SKM-1 (cell line): ENCODE results near the gene ZBTB20.
A peak's percentile ranks its signal among the peaks of the same experiment; 100 is the strongest.

Experiments
- DNase-seq: peaks from one replicate; lab custom pipeline; 2025; ENCODE audit not compliant: unreplicated experiment; lab: John Stamatoyannopoulos, UW

Gene ZBTB20

DNA sequence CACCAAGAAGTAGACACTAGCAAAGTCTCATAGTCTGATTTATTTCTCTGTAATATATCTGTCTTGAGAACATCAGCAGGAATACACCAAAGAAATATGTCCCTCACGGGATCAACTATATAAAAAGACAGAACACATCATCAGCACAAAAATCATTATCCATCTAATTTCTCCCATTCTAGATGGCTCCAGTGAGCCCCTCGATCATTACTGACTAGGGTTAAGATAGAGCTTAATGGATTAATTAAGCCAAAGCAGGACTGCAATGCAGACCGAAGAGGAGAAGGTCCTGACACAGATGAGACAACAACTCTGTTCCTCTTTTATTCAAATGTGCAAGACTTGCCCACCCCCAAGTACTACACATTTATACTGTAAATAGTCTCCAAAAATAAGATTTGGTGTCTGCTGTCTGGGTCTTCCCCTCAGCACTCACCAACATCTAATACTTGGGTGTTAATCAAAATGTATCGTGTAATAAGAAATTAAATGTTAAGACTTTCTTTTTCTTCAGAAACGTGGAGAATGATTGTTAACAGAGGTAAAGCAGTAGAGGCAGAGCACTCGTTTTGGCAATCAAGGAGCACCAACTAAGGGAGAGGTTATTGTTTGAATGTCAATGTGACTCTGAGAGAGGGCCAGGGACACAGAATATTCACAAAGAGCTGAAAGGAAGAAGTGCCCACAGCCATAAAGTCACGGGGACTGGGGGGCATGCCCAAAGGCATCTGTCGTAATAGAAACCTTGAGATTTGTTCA is 719.6 kb downstream of the ZBTB20 start:
- no peak for DNase-seq

- no peak for DNase-seq
These were observed 722.8 kb downstream of the ZBTB20 start for GRCh38 chr3:114424337-114424736.

DNA sequence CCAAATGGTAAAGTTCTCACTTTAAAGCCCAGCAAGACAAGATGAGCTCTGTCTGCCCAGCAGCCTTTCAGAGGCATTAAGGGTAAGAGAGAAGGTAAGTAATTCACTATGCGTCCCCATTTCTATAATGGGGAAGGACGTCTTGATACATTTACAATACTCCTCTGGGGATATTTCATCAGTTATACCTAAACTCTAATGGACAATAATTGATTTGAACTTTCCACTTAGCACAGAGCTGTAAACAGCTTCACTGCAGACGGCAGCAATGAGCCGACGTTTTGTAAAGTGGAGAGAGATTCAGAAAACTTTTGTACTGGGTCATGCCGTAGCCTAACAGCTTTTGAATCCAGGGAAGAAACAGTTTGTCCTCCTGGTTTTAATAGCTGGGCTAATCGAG is 725.9 kb downstream of the ZBTB20 start:
- no peak for DNase-seq

DNA sequence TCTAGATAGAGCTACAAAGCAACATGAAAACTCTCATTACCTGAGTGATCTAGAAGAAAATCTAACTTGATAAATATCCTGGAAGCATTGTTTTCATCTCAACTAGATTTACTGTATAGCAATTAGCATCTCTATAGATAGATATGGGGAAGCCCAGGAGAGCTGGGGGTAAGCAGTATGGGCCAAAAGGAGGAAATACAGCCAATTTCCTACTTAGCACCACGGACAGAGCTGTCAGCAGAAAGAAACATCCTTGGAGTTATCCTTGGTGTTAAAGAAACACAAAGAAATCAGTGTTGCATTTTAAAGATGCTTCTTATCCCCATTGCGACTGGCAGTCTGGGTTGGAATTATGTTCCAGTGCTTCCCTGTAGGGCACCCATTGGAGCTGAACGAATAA is 727.0 kb downstream of the ZBTB20 start:
- no peak for DNase-seq

DNA sequence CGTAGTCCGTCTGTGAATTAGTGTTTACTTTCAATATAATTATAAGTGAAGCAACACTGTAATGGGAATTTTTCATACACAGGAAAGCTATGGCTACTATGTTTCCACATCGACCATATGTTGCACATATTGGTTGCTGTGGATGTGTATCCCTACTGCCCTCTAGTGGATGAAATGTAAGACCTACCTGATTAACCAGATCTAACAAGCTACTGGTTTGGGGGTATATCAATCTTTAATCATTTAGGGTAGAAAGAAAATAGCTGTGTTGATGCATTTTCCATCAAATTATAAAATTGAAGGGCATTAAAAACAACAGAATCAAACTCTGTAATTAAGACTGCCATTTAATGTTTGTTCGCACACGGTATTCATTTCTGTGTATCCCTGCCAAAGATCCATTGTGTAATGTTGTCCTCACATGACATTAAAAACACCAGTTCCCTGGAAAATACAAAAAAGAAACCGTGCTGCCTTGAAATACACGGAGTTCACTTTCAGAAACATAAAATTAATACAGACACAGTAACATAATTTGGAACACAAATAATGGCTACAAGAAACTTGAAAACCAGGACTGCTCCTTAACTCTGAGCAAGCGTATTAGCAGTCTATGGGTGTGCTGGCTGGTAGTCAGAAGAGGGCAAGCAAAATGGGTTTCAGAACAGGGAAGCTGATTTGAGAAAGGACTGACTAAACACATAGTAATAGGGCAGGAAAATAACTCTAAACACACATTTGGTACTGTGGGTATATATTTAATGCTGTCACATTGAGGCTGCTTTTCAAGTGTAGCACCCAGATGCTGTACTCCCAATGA is 728.2 kb downstream of the ZBTB20 start:
- DNase-seq = peak; percentile 16

- no peak for DNase-seq
These were observed 729.0 kb downstream of the ZBTB20 start for GRCh38 chr3:114418107-114418506.

- no peak for DNase-seq
These were observed 729.4 kb downstream of the ZBTB20 start for GRCh38 chr3:114417675-114418074.

DNA sequence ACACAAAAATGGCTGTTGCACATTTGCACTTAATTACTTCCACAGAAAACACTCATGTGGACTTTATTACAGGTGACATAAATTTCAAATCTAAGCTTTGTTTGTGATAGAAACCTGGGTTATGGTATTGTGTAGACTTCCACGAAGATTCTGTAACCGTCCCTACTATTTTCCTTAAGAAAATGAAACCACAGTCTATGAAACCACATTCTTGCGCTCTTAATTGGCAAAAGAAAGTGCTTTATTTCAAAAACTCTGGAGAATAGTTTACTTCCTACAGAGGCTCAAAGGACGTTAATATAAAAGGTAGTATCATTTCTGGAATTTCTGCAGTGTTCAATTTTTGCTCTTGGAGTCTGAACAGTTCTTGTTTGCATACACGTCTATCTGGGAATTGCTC is 729.8 kb downstream of the ZBTB20 start:
- no peak for DNase-seq

DNA sequence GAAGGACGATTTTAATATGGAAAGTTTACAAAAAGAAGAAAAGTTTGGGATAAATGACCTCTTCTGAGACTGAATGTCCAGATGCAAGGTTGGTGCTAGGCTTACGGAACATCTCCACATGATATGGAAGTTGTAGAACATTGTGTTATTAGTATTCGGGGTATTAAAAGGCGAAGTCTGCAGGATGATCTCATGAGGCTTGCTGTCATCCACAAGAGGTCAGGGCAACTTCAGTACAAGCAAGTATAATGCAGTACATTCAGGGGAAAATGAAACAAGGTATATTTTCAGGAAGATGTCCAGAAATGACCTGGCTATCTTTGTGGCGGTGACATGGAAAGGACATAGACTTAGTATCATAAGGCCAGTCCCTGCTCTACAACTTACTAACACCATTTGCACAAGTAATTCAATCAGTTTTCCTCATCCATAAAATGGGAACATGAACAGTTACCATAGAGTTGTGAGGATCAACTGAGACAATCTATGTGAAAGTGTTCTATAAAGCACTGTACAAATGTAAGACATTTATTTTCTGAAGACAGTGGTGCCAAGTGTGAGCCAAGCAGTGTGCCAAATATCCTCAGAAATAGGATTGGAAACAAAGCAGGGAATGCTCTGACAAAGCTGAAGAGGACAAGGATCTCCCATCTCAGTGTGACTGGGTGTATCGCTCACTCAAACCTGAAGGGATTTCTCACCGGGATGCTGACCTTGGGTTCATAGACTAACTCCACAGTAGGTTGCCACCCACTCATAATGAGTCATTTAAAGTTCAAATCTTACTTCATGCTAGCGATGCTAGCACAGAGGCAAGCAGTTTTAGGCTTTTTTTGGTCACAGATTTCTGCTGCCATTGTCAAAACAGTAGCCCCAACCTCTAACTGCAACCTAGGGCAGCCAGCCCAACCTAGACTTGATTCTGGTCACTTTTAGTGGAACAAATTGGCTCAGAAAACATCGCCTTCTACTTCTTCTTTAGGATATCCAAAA is 735.0 kb downstream of the ZBTB20 start:
- DNase-seq = no peak

GRCh38 chr3:114411190-114411668 is 735.9 kb downstream of the ZBTB20 start:
- no peak for DNase-seq

DNA sequence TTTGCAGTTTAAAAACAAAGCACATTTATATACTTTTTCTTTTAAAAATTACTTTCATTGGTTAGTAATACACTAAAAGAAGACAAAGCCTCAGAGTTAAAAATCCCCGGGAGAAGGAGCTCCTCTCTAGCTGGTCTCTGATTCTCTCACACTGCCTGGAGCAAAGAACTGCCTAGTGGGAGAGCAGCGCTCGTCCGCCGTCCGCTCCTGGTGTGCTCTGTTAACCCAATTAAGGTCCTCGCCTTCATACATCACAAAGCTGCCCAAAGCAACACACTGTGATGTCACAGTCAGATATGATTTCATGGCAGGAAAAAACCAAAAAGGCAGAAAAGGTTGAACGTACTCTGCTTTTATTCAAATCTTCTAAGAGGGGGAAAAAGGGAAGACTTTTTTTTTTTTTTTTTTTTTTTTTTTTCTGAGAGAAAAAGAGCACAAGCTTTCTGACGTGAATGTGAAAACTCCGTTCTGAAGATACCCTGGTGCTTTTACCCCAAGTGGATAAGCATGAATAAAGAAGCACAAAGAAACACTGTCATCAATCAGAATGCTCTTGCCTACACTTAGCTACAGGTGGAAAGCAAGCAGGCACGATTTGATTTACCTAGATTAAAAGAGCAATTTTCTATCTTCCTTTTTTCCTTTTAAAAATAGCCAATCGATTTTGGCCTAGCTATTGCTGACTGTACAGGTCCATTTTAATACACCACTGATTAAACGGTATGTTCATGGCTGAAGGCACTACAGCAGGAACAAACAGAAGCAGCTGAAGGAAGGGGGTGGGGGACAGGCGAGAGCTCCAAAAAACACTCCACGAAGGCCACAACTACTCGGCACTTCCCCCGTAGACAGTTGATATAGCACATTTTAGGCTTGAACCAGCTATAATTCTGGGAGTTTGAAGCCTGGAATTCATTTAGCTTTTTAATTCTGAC is 738.1 kb downstream of the ZBTB20 start:
- no peak for DNase-seq

DNA sequence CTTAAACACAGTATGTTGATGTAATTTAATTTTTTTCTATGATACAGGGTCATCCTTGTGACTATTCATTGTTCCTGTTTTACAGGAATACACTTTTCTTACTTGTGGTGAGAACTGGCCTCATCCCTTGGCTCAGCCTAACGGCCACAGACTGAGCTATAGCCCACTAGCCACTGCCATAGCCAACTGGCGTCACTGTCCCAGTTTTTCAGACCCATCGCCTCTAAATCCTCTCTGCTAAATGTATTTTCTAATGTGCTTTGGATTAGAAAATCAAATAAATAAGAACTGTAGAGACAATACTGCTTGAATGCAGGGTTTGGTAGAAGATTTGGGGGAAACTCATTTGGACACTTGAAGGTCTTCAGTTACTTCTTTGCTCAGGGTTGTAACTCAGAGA is 740.2 kb downstream of the ZBTB20 start:
- DNase-seq = no peak

GRCh38 chr3:114406286-114406685 is 740.8 kb downstream of the ZBTB20 start:
- no peak for DNase-seq

DNA sequence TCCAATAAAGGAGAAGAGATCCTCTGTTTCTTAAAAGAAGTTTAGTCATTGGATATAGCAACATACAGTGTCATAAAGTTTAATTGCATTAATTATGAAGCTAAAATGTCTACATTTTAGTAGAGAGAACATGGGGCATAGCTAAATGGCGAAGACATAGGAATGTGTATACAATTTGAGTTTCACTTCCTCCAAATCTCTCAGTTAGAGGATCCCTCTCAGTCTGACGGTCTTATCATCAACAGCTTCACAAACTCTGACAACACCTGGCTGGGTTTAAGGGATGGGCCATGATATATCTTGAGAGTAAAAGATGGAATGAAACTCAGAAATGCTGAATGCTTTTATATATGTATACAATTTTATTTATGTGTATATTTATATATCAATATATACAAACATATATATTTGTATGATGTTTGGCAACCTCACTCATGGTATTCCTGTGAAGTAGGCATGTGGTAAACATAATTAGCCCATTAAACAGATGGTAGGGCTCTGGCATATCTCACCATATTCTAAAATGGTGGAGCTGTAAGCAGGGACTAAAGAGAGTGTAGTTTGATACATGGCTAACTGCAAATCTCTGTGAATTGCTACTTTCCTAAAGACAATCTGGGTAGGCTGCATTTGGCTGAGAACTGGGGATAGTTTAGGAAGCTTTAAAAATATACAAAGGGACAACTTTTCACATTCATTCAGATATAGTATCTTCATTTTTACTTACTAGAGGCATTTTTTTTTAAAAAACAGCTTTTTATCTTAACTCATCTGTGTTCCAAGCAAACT is 741.7 kb downstream of the ZBTB20 start:
- DNase-seq = no peak

DNA sequence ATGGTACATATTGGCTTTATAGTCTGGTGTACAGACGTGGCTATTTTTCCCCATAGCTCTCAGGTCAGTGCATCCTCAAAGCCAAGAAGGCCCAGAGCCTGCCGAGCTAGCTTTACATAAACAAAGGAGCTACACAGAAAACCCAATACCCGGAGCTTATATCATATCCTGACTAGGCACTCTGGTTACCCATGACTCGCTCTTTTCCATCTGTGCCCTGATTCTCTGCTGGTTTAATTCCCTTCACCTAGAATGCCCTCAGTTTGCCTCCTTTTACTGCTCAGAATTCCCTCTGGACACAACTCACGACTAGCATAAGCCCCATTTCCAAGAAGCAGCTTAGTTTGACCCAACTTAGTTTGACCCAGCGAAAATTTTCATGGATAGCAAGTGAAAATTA is 742.5 kb downstream of the ZBTB20 start:
- no peak for DNase-seq

DNA sequence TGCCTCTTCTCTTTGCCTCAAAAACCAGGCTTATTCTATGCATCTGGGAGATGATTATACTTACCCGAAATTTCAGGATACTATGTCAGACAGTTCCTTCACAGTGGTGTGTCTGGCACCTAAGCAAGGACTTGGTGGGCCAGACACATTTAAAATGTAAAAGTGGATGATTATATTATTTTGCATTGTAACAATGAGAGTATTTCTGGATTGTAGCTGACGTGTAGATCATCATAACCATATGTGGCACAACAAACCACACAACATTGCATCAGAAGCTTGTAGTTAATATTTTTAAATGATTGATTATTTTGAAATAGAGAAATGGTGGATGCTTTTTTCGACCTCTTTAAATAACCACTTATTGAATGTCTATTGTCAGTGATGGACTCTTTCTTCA is 744.2 kb downstream of the ZBTB20 start:
- DNase-seq = no peak

- no peak for DNase-seq
These were observed 745.7 kb downstream of the ZBTB20 start for GRCh38 chr3:114401346-114401745.

DNA sequence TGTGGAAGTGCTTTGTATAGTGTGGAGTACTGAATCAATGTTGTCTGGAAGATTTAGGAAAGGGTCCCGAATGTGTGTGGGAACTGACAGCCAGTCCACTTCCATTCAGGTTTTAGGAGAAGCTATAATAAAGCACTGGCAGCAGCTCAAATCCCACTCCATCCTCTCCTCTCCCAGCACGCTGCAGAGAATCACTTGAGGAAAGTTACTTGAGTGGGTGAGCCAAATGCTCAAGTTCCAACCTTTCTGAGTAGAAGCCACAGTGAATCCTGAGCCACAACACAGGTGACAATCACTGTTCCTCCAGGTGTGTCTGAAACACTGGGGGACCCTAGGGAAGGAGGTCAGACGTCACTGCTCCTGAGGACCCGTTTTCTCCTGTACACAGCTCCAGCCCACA is 746.7 kb downstream of the ZBTB20 start:
- DNase-seq = no peak

GRCh38 chr3:114394551-114394950 is 752.5 kb downstream of the ZBTB20 start:
- DNase-seq = no peak
